Left cardiac atrium (tissue), 4 donors: ENCODE data around the gene RGS3. TPM values are rescaled to one million over a fixed set of nuclear protein-coding genes. Genes with fewer than 3 reads are reported as not detected.
A peak's percentile ranks its signal among the peaks of the same experiment; 100 is the strongest.

Experiments
- ATAC-seq, 2 donors: fragments of 200-7000 bp; cut with Tn5 transposase; one replicate each; pipeline ENCODE4 v1.9.1; 2020; ENCODE audit warnings: mild to moderate bottlenecking in 2 of 2, moderate library complexity in 2 of 2
- DNase-seq: peaks from one replicate; pipeline ENCODE4 v3.0.0-alpha.2; 2020
- intact Hi-C, 2 donors: fragments of 100-400 bp; cut with DNase I; formaldehyde crosslinking; loops; one replicate each; pipeline versions ENCODE4 v1.14.1 to v1.15.1; 2022 to 2023
- total RNA-seq, 2 donors: library from RNA; stranded (reverse); fragmentation: NEBNext Ultra II Directional; extraction: Animal tissue kit (Norgen Biotek cat#: 25700); gene quantifications; one replicate each; pipeline ENCODE4 v1.2.1, GENCODE V29; 2021
- donor health status: DM: no; HTN: yes; CAD: no.
- donor health status: DM: no; HTN: yes; CAD: no; lungs with severe emphysema.
- donor health status: DM: yes; HTN: yes; CAD: no.
- donor health status: Dilated cardiomyopathy.

RGS3 gene
- total RNA-seq, 2 donors from 2014 or later: 124 to 131 TPM

- DNase-seq: peak; percentile 77
- intact Hi-C loops: loop anchor here (1.0 to 5.0 kb wide), 3 partner anchors 80 to 140 kb away; no protein-coding TSS in a partner anchor
- peak; percentile 65 to 68 for ATAC-seq
These were observed 124.0 kb downstream of the RGS3 start for GRCh38 chr9:113587471-113588031.

GRCh38 chr9:113588242-113588810 is 124.8 kb downstream of the RGS3 start:
- ATAC-seq (no peak), DNase-seq (peak; percentile 29)
- intact Hi-C loops: loop anchor here (1.0 to 5.0 kb wide), 3 partner anchors 81 to 141 kb away; no protein-coding TSS in a partner anchor

GRCh38 chr9:113588936-113589335 is 125.4 kb downstream of the RGS3 start:
- DNase-seq (no peak), ATAC-seq (no peak)
- intact Hi-C loops: loop anchor here (1.0 to 5.0 kb wide), 3 partner anchors 82 to 142 kb away; no protein-coding TSS in a partner anchor

- intact Hi-C loops: loop anchor here (5.0 kb wide), 2 partner anchors 82 to 142 kb away; no protein-coding TSS in a partner anchor
- peak in 1 of 2 donors; percentile 7 for ATAC-seq
- peak; percentile 78 for DNase-seq
These were observed 125.9 kb downstream of the RGS3 start for GRCh38 chr9:113589407-113589806.

GRCh38 chr9:113589890-113590289 is 126.4 kb downstream of the RGS3 start:
- ATAC-seq: no peak
- intact Hi-C loops: loop anchor here (5.0 kb wide), 2 partner anchors 83 to 143 kb away; no protein-coding TSS in a partner anchor
- peak; percentile 19 for DNase-seq

GRCh38 chr9:113590389-113590788 is 126.9 kb downstream of the RGS3 start:
- ATAC-seq (no peak), DNase-seq (no peak)
- intact Hi-C loops: no loop called here

GRCh38 chr9:113590991-113591898 is 127.7 kb downstream of the RGS3 start:
- peak; percentile 85 for DNase-seq
- peak; percentile 8 to 10 for ATAC-seq
- intact Hi-C loops: loop anchor here in 1 of 2 donors (1.0 kb wide), 1 partner anchor 64 kb away; no protein-coding TSS in a partner anchor

- ATAC-seq (no peak), DNase-seq (no peak)
- intact Hi-C loops: loop anchor here in 1 of 2 donors (1.0 kb wide), 1 partner anchor 63 kb away; no protein-coding TSS in a partner anchor
These were observed 128.5 kb downstream of the RGS3 start for GRCh38 chr9:113591899-113592625.

GRCh38 chr9:113592876-113593575 is 129.5 kb downstream of the RGS3 start:
- ATAC-seq: no peak
- intact Hi-C loops: no loop called here
- no peak for DNase-seq

GRCh38 chr9:113593682-113594281 is 130.3 kb downstream of the RGS3 start:
- ATAC-seq (peak; percentile 90), DNase-seq (peak; percentile 96)
- intact Hi-C loops: loop anchor here in 1 of 2 donors (2.0 kb wide), 1 partner anchor 61 kb away; no protein-coding TSS in a partner anchor

GRCh38 chr9:113594484-113595299 is 131.2 kb downstream of the RGS3 start:
- peak; percentile 46 for DNase-seq
- intact Hi-C loops: loop anchor here in 1 of 2 donors (2.0 kb wide), 1 partner anchor 60 kb away; no protein-coding TSS in a partner anchor
- ATAC-seq: peak; percentile 25 to 36

- DNase-seq: peak; percentile 19
- ATAC-seq: no peak
- intact Hi-C loops: no loop called here
These were observed 133.2 kb downstream of the RGS3 start for GRCh38 chr9:113596616-113597320.

- DNase-seq (peak; percentile 28), ATAC-seq (no peak)
- intact Hi-C loops: no loop called here
These were observed 134.1 kb downstream of the RGS3 start for GRCh38 chr9:113597390-113598241.

- intact Hi-C loops: no loop called here
- peak; percentile 23 for DNase-seq
These were observed 134.9 kb downstream of the RGS3 start for GRCh38 chr9:113598451-113598850.

GRCh38 chr9:113598883-113599282 is 135.4 kb downstream of the RGS3 start:
- ATAC-seq: no peak
- intact Hi-C loops: no loop called here
- no peak for DNase-seq

More at GRCh38 chr9:113598451-113598850, 134.9 kb downstream of the RGS3 start:
- no peak for ATAC-seq
